ENCODE measurements around the gene AVP. TPM values are rescaled to one million over a fixed set of nuclear protein-coding genes. Genes with fewer than 3 reads are reported as not detected.

Gene AVP
- total and polyA plus RNA-seq, 2 of the 13 experiments (the other 11 are each of a cell fraction or from before 2014, with no cell fraction given): 0.12 TPM; not detected in 1

DNA sequence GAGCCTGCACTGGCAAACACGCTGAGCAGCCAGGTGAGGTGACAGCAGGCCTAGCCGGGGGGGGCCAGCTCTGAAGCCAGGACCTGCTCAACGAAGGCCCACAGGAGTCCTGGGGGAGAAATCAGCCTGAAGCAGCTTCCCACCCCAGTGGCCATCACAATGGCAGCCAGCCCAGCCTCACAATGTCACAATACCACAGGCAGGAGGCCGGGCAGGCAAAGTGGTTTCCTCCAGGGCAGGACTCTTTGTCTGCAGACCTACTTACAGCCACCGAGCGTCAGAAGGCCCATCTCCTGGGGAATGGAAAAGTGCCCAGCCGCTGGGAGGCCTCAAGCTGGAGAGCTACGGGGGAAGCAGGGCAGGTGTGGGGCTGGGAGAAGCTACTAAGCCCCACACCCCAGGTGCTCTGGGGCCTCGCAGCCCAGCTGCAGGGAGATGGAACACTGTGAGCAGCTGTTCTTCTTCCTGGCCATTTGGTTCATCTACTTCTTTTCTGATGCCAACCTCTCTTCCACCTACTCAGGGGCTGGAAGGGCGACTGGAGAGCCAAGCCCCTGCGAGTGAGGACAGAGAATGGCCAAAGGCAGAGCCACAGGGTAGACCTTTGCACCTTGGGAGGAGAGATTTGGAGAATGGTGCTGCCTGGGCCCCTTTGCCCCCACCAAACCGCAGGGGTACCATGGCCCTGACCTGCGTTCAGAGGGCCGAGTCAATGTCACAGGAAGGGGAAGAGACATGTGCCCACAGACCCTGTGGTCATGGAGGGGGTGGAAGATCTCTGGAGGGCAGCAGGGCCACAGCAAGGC is 22.3 kb upstream of the AVP start (continued):
- TF ChIP-seq, protein P1, sequence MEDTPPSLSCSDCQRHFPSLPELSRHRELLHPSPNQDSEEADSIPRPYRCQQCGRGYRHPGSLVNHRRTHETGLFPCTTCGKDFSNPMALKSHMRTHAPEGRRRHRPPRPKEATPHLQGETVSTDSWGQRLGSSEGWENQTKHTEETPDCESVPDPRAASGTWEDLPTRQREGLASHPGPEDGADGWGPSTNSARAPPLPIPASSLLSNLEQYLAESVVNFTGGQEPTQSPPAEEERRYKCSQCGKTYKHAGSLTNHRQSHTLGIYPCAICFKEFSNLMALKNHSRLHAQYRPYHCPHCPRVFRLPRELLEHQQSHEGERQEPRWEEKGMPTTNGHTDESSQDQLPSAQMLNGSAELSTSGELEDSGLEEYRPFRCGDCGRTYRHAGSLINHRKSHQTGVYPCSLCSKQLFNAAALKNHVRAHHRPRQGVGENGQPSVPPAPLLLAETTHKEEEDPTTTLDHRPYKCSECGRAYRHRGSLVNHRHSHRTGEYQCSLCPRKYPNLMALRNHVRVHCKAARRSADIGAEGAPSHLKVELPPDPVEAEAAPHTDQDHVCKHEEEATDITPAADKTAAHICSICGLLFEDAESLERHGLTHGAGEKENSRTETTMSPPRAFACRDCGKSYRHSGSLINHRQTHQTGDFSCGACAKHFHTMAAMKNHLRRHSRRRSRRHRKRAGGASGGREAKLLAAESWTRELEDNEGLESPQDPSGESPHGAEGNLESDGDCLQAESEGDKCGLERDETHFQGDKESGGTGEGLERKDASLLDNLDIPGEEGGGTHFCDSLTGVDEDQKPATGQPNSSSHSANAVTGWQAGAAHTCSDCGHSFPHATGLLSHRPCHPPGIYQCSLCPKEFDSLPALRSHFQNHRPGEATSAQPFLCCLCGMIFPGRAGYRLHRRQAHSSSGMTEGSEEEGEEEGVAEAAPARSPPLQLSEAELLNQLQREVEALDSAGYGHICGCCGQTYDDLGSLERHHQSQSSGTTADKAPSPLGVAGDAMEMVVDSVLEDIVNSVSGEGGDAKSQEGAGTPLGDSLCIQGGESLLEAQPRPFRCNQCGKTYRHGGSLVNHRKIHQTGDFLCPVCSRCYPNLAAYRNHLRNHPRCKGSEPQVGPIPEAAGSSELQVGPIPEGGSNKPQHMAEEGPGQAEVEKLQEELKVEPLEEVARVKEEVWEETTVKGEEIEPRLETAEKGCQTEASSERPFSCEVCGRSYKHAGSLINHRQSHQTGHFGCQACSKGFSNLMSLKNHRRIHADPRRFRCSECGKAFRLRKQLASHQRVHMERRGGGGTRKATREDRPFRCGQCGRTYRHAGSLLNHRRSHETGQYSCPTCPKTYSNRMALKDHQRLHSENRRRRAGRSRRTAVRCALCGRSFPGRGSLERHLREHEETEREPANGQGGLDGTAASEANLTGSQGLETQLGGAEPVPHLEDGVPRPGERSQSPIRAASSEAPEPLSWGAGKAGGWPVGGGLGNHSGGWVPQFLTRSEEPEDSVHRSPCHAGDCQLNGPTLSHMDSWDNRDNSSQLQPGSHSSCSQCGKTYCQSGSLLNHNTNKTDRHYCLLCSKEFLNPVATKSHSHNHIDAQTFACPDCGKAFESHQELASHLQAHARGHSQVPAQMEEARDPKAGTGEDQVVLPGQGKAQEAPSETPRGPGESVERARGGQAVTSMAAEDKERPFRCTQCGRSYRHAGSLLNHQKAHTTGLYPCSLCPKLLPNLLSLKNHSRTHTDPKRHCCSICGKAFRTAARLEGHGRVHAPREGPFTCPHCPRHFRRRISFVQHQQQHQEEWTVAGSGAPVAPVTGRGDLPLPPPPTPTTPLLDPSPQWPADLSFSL (CRISPR knock-in tag; IDR thresholded peaks at IDR 0.05): no peak
- no peak for TF ChIP-seq RELA (CRISPR knock-in tag; IDR thresholded peaks at IDR 0.05)
- no peak for TF ChIP-seq ZNF251 (CRISPR knock-in tag; IDR thresholded peaks at IDR 0.05)
- peak; percentile 80 for TF ChIP-seq ZNF605 (CRISPR knock-in tag; IDR thresholded peaks at IDR 0.05)
- no peak for TF ChIP-seq KAT7 (CRISPR knock-in tag; IDR thresholded peaks at IDR 0.05; ENCODE audit: borderline replicate concordance)
- TF ChIP-seq ZNF564 (CRISPR knock-in tag; IDR thresholded peaks at IDR 0.05): no peak
- no peak; the same call in 1 of the 2 replicates for TF ChIP-seq YEATS2 (CRISPR knock-in tag; IDR thresholded peaks at IDR 0.05; ENCODE audit: borderline replicate concordance)
- TF ChIP-seq, protein P2, sequence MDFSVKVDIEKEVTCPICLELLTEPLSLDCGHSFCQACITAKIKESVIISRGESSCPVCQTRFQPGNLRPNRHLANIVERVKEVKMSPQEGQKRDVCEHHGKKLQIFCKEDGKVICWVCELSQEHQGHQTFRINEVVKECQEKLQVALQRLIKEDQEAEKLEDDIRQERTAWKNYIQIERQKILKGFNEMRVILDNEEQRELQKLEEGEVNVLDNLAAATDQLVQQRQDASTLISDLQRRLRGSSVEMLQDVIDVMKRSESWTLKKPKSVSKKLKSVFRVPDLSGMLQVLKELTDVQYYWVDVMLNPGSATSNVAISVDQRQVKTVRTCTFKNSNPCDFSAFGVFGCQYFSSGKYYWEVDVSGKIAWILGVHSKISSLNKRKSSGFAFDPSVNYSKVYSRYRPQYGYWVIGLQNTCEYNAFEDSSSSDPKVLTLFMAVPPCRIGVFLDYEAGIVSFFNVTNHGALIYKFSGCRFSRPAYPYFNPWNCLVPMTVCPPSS (IDR thresholded peaks at IDR 0.05): no peak
- peak; percentile 55; the same call in 1 of the 2 replicates for TF ChIP-seq ZNF235 (CRISPR knock-in tag; IDR thresholded peaks at IDR 0.05; ENCODE audit: borderline replicate concordance)
- TF ChIP-seq RARA (CRISPR knock-in tag; IDR thresholded peaks at IDR 0.05): peak; percentile 92
- TF ChIP-seq ZSCAN22 (CRISPR knock-in tag; IDR thresholded peaks at IDR 0.05): no peak
- TF ChIP-seq PAF1 (CRISPR knock-in tag; IDR thresholded peaks at IDR 0.05): no peak
- no peak for TF ChIP-seq ZNF761 (CRISPR knock-in tag; conservative IDR thresholded peaks at IDR 0.05)
- TF ChIP-seq RORA (CRISPR knock-in tag; IDR thresholded peaks at IDR 0.05): no peak; the same call in 1 of the 2 replicates
- TF ChIP-seq ZNF30 (CRISPR knock-in tag; IDR thresholded peaks at IDR 0.05): no peak; the same call in 1 of the 2 replicates
- TF ChIP-seq ZNF572 (CRISPR knock-in tag; IDR thresholded peaks at IDR 0.05): no peak
- TF ChIP-seq ZNF543 (CRISPR knock-in tag; IDR thresholded peaks at IDR 0.05): 0 out of 2 replicates have a peak, but pooled peaks have one; percentile 8
- TF ChIP-seq ZFP37 (CRISPR knock-in tag; IDR thresholded peaks at IDR 0.05; ENCODE audit: borderline replicate concordance): no peak
- TF ChIP-seq, protein P3, sequence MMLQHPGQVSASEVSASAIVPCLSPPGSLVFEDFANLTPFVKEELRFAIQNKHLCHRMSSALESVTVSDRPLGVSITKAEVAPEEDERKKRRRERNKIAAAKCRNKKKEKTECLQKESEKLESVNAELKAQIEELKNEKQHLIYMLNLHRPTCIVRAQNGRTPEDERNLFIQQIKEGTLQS (CRISPR knock-in tag; IDR thresholded peaks at IDR 0.05): no peak
- TF ChIP-seq IKZF1 (IDR thresholded peaks at IDR 0.05): no peak
- peak; percentile 49; the same call in 1 of the 2 replicates for TF ChIP-seq NCOR1 (IDR thresholded peaks at IDR 0.05; ENCODE audit: borderline replicate concordance, low read length)
- peak; percentile 23; the same call in 1 of the 2 replicates for TF ChIP-seq SOX13 (IDR thresholded peaks at IDR 0.05)
- peak in 1 of 2 experiments; percentile 75; a peak in 2 of 4 replicates for TF ChIP-seq SOX13 (CRISPR knock-in tag; conservative IDR thresholded peaks at IDR 0.05 in 1 of 2, IDR thresholded peaks at IDR 0.05 in 1 of 2)
- peak; percentile 61; the same call in 1 of the 2 replicates for TF ChIP-seq CEBPG (CRISPR knock-in tag; IDR thresholded peaks at IDR 0.05)

All from HepG2 (cell line).